ENCODE measurements around the gene CHST8.
"Not testable (repeated sequence)": the region's sequence is repeated elsewhere in the genome, so short reads cannot be mapped to it uniquely, and the experiment has no call there.

Gene CHST8

GRCh38 chr19:33811736-33812387, 190.1 kb downstream of the CHST8 start:
- no peak for DNase-seq (ENCODE audit: low read depth)

- no peak for DNase-seq (ENCODE audit: low read depth)
Measured at GRCh38 chr19:33812388-33813330, 190.9 kb downstream of the CHST8 start.

GRCh38 chr19:33813391-33814101, 191.8 kb downstream of the CHST8 start:
- no peak for DNase-seq (ENCODE audit: low read depth)

- DNase-seq (ENCODE audit: low read depth), result no peak
Measured at GRCh38 chr19:33814181-33815165, 192.7 kb downstream of the CHST8 start.

- no peak for DNase-seq (ENCODE audit: low read depth)
Measured at GRCh38 chr19:33815380-33816340, 193.9 kb downstream of the CHST8 start.

- no peak for DNase-seq (ENCODE audit: low read depth)
Measured at GRCh38 chr19:33818411-33818810, 196.7 kb downstream of the CHST8 start.

GRCh38 chr19:33819078-33819477, 197.3 kb downstream of the CHST8 start:
- not testable (repeated sequence) for DNase-seq (ENCODE audit: low read depth)

- no peak for DNase-seq (ENCODE audit: low read depth)
Measured at GRCh38 chr19:33819506-33819879, 197.7 kb downstream of the CHST8 start.

GRCh38 chr19:33819880-33820781, 198.4 kb downstream of the CHST8 start:
- DNase-seq (ENCODE audit: low read depth), result peak; percentile 45

GRCh38 chr19:33821871-33822270, 200.1 kb downstream of the CHST8 start:
- no peak for DNase-seq (ENCODE audit: low read depth)
